Measurements from ENCODE around the gene DHRSX.
"Not testable (repeated sequence)": the region's sequence is repeated elsewhere in the genome, so short reads cannot be mapped to it uniquely, and the experiment has no call there.

Gene DHRSX

DNA sequence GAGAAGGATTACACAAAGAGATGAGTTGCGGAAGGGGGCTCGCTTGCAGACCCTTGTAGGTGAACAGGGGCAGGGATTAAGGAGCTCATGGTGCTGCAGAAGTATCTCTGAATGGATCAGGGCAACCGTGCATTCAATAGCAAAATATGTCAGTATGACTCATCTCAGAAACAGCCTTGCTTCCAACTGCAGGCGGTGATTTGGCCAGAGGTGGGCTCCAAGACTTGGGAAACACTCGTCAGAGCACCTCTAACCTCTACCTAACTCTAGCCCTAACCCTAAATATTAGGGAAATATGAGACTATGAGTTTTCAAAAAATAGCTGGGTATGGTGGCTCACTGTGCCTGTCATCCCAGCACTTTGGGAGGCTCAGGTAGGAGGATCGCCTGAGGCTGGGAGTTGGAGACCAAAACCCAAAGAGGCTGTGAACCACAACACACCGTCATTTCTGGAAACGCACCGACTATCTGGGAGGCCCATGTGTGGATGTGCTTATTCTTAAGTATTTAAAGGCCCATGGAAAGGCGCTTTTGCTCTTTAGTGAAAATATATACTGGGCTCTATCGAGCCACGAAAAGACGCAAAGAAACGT lies 102.6 kb downstream of the DHRSX start:
- Histone ChIP-seq H3K9me3 (ENCODE audit: control insufficient read depth in 1 of 2, low read length in 2 of 2) (no peaks in the 10 kb centered on the region), H3K27me3 (ENCODE audit: low read depth, low read length) (no peaks in the 10 kb centered on the region), H3K27ac (ENCODE audit: low read length) (no peak overlapping the region), H3K4me3 (ENCODE audit: low read depth in 1 of 2, low read length in 2 of 2) (no peak overlapping the region), H3K4me1 (ENCODE audit: control insufficient read depth in 1 of 2, insufficient read depth in 2 of 2, low read length in 2 of 2) (no peaks in the 10 kb centered on the region), H3K36me3 (ENCODE audit: control insufficient read depth in 1 of 2, insufficient read depth in 2 of 2, low read length in 2 of 2) (peaks cover 0 to 5% of the 10 kb centered on the region in 2 donors)

DNA sequence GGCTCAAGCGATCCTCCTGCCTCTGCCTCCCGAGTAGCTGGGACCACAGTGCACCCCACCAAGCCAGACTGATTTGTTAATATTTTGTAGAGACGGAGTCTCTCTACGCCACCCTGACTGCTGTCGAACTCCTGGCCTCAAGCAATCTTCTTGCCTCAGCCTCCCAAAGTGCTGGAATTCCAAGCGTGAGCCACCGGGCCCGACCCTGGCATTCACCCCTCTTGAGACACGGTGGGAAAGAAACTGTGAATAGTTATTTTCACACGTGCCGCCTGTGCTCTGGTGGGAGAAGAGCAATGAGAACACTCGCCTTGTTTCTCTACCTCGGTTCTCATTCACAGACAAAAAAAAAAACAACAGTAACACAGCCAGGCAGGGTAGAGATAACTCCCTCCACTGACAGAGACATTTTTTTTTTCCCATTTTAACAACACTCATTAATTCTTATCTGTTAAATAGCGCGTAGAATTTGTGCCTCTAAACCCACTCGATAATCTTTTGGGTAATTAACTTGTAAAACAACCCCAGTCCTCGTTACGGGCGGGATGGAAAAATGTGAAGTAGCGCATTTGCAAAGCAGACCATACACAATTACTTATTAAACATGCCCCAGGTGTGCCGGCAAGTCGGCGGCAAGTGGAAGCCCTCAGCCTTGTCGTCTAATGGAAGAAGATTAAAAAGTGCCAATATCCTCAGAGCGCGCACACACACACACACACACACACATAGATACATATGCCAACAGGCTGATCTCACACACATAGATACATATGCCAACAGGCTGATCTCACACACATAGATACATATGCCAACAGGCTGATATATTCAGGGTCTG lies 103.3 kb downstream of the DHRSX start:
- Histone ChIP-seq H3K9me3 (ENCODE audit: control insufficient read depth in 1 of 2, low read length in 2 of 2) (no peaks in the 10 kb centered on the region), H3K27me3 (ENCODE audit: low read depth, low read length) (no peaks in the 10 kb centered on the region), H3K4me1 (ENCODE audit: control insufficient read depth in 1 of 2, insufficient read depth in 2 of 2, low read length in 2 of 2) (no peaks in the 10 kb centered on the region), H3K36me3 (ENCODE audit: control insufficient read depth in 1 of 2, insufficient read depth in 2 of 2, low read length in 2 of 2) (peaks cover 0 to 5% of the 10 kb centered on the region in 2 donors), H3K4me3 (ENCODE audit: low read depth in 1 of 2, low read length in 2 of 2) (no peak overlapping the region), H3K27ac (ENCODE audit: low read length) (no peak overlapping the region)

DNA sequence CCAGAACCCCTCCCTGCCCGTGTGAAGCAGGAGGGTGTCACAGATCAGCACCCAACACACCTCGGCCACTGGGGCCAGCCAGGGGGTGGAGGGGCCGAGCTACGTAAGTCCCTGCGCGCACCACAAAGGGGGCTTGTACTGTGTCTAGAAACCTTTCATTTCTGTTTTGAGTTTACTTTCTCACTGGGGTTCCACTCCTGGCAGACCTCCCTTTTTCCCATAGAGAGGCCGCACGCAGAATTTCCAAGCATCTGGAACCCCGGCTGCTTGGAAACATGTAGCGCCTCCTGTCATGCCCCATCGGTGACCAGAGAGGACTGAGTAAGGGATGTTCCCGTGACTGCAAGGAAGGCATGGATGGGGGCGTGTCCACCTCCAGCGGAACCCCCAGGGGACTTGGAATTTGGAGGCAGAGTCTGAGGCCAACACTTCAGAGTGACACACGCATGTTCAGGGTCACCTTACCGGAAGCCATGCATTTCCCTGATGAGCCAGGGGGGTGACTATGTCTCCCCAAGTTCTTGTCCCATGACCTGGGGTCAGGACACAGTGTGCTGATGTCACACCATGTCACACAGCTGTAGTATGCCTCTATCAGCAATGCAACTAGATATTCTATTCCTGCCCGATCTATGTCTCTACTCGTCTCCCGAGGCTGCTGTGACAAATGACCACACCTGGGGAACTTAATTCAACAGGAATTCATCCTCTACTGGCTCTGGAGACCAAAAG lies 105.3 kb downstream of the DHRSX start:
- no peak overlapping the region for H3K4me3 ChIP-seq (ENCODE audit: low read depth in 1 of 2, low read length in 2 of 2)
- H3K36me3 ChIP-seq (ENCODE audit: control insufficient read depth in 1 of 2, insufficient read depth in 2 of 2, low read length in 2 of 2), result peaks cover 6 to 17% of the 10 kb centered on the region in 2 donors
- H3K4me1 ChIP-seq (ENCODE audit: control insufficient read depth in 1 of 2, insufficient read depth in 2 of 2, low read length in 2 of 2), result no peaks in the 10 kb centered on the region
- H3K27me3 ChIP-seq (ENCODE audit: low read depth, low read length), result no peaks in the 10 kb centered on the region
- H3K9me3 ChIP-seq (ENCODE audit: control insufficient read depth in 1 of 2, low read length in 2 of 2), result peaks cover 7 to 9% of the 10 kb centered on the region in 2 donors
- no peak overlapping the region for H3K27ac ChIP-seq (ENCODE audit: low read length)

DNA sequence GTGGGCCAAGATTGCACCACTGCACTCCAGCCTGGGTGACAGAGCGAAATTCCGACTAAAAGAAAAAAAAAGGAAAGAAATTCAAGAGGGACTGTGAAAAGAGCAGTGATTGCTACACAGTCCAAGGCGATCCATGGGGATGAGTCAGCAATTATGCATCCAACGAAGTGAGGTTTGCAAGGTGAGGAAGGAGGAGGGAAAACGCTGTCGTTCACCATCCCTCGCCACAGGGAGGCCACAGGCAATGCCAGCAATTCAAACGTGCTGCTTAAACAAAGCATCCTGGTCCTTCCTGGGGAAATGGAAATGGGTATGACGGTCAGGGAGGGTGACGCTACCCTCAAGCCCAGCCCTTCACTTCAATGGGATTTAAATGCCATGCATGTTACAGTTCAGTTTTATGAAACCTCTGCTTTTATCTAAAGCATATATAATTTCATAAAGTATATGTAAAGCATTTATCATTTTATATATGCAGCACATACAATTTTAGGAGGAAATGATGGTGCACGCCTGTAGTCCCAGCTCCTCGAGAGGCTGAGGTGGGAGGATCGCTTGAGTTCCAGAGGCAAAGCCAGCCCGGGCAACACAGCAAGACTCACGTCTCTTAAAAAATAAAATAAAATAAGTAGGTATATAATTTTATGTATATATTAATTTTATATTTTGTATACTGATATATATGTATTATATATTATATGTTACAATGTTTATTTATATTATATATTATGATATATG lies 108.7 kb downstream of the DHRSX start:
- H3K27me3 ChIP-seq (ENCODE audit: low read depth, low read length), result no peaks in the 10 kb centered on the region
- no peak overlapping the region for H3K27ac ChIP-seq (ENCODE audit: low read length)
- no peak overlapping the region for H3K4me3 ChIP-seq (ENCODE audit: low read depth in 1 of 2, low read length in 2 of 2)
- H3K36me3 ChIP-seq (ENCODE audit: control insufficient read depth in 1 of 2, insufficient read depth in 2 of 2, low read length in 2 of 2), result peaks cover 6 to 17% of the 10 kb centered on the region in 2 donors
- H3K4me1 ChIP-seq (ENCODE audit: control insufficient read depth in 1 of 2, insufficient read depth in 2 of 2, low read length in 2 of 2), result no peaks in the 10 kb centered on the region
- peaks cover 7 to 9% of the 10 kb centered on the region in 2 donors for H3K9me3 ChIP-seq (ENCODE audit: control insufficient read depth in 1 of 2, low read length in 2 of 2)

DNA sequence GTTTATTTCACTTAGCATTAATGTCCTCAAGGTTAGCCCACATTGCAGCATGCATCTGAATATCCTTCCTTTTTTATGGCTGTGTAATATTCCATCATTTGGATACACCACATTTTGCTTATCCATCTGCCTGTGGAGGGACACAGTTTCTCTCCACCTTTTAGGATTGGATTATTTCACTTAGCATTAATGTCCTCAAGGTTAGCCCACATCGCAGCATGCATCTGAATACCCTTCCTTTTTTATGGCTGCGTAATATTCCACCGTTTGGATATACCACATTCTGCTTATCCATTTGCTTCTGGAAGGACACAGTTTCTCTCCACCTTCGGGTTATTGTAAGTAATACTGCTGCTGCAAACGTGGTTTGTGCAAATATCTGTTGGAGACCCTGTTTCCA lies 110.0 kb downstream of the DHRSX start:
- Histone ChIP-seq H3K36me3 (ENCODE audit: control insufficient read depth in 1 of 2, insufficient read depth in 2 of 2, low read length in 2 of 2) (peaks cover 6 to 17% of the 10 kb centered on the region in 2 donors), H3K27ac (ENCODE audit: low read length) (no peak overlapping the region), H3K4me3 (ENCODE audit: low read depth in 1 of 2, low read length in 2 of 2) (no peak overlapping the region), H3K4me1 (ENCODE audit: control insufficient read depth in 1 of 2, insufficient read depth in 2 of 2, low read length in 2 of 2) (no peaks in the 10 kb centered on the region), H3K9me3 (ENCODE audit: control insufficient read depth in 1 of 2, low read length in 2 of 2) (peaks cover 7 to 9% of the 10 kb centered on the region in 2 donors), H3K27me3 (ENCODE audit: low read depth, low read length) (no peaks in the 10 kb centered on the region)

DNA sequence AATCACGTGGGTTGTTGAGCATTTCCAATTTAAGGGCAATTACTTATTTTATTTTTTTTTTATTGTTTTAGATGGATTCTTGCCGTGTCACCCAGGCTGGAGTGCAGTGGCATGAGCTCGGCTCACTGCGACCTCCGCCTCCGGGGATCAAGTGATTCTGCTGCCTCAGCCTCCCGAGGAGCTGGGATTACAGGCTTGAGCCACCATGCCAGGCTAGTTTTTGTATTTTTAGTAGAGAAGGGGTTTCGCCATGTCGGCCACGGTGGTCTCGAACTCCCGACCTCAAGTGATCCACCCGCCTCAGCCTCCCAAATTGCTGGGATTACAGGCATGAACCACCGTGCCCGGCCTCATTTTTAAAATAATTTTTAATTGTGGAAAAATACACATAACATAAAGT lies 111.0 kb downstream of the DHRSX start:
- not testable (repeated sequence) for H3K27ac ChIP-seq (ENCODE audit: low read length); H3K4me1 ChIP-seq (ENCODE audit: control insufficient read depth in 1 of 2, insufficient read depth in 2 of 2, low read length in 2 of 2); H3K4me3 ChIP-seq (ENCODE audit: low read depth in 1 of 2, low read length in 2 of 2); H3K9me3 ChIP-seq (ENCODE audit: control insufficient read depth in 1 of 2, low read length in 2 of 2); H3K27me3 ChIP-seq (ENCODE audit: low read depth, low read length)
- H3K36me3 ChIP-seq (ENCODE audit: control insufficient read depth in 1 of 2, insufficient read depth in 2 of 2, low read length in 2 of 2), result peaks cover 6 to 17% of the 10 kb centered on the region in 2 donors

DNA sequence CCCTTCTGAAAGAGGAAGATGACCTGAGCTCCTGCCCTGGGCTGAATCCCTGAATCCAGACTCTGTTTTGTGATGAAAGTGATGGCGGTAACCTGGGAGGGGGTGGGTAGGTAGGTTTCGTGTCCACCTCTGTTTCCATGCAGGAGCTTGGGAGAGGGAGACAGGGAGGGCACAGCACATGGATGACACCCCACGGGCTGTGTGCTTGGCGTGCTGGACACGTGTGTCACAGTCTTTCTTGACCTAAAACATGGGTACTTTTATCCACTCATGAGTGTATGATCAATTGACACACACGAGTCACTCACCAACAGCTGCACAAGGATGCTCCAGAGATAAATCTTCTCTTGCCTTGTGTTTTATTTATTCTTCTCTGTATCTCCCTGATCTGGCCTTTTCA lies 111.5 kb downstream of the DHRSX start:
- Histone ChIP-seq H3K27ac (ENCODE audit: low read length) (no peak overlapping the region), H3K4me1 (ENCODE audit: control insufficient read depth in 1 of 2, insufficient read depth in 2 of 2, low read length in 2 of 2) (no peaks in the 10 kb centered on the region), H3K36me3 (ENCODE audit: control insufficient read depth in 1 of 2, insufficient read depth in 2 of 2, low read length in 2 of 2) (peaks cover 6 to 17% of the 10 kb centered on the region in 2 donors), H3K4me3 (ENCODE audit: low read depth in 1 of 2, low read length in 2 of 2) (no peak overlapping the region), H3K27me3 (ENCODE audit: low read depth, low read length) (no peaks in the 10 kb centered on the region), H3K9me3 (ENCODE audit: control insufficient read depth in 1 of 2, low read length in 2 of 2) (peaks cover 7 to 9% of the 10 kb centered on the region in 2 donors)

DNA sequence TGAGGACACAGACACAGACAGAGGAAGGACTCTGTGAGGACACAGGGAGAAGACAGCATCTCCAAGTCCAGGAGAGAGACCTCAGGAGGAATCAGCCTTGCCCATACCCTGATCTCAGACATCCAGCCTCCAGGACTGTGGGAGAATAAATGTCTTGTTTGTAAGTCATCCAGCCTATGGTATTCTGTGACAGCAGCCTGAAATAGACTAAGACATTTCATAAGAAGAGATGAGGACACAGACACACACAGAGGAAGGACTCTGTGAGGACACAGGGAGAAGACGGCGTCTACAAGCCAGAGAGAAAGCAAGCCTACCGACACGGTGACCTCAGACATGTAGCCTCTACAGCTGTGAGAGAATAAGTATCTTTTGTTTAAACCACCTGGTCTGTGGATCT lies 112.1 kb downstream of the DHRSX start:
- H3K4me3 ChIP-seq (ENCODE audit: low read depth in 1 of 2, low read length in 2 of 2), result no peak overlapping the region
- H3K4me1 ChIP-seq (ENCODE audit: control insufficient read depth in 1 of 2, insufficient read depth in 2 of 2, low read length in 2 of 2), result no peaks in the 10 kb centered on the region
- no peak overlapping the region for H3K27ac ChIP-seq (ENCODE audit: low read length)
- peaks cover 7 to 9% of the 10 kb centered on the region in 2 donors for H3K9me3 ChIP-seq (ENCODE audit: control insufficient read depth in 1 of 2, low read length in 2 of 2)
- H3K27me3 ChIP-seq (ENCODE audit: low read depth, low read length), result no peaks in the 10 kb centered on the region
- H3K36me3 ChIP-seq (ENCODE audit: control insufficient read depth in 1 of 2, insufficient read depth in 2 of 2, low read length in 2 of 2), result peaks cover 6 to 17% of the 10 kb centered on the region in 2 donors

DNA sequence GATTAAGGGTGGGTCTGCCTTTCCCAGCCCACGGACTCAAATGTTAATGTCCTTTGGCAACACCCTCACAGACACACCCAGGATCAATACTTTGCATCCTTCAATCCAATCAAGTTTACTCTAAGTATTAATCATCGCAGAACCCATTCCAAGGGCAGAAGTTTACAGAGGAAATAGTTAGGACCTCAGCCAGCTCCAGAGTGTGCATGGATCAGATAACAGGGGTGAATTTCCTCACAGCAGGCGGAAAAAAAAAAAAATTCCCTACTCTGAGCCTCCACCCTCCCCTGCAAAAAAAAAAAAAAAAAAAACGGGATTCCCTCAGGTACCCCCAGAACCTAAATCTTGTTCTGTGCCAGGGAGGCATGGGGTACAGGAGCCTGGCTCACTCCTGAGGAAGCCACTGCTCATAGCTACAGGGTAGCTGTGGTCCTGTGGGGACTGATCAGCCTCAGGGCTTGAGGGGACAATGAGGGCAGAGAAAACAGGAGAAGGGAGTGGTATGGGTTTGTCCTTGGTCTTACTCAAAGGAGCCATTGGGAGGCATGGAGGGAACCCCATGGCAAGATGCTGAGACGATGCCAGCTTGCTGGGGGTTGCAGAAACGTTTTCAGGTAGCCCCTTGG lies 113.0 kb downstream of the DHRSX start:
- Histone ChIP-seq H3K27ac (ENCODE audit: low read length) (no peak overlapping the region), H3K9me3 (ENCODE audit: control insufficient read depth in 1 of 2, low read length in 2 of 2) (peaks cover 7 to 9% of the 10 kb centered on the region in 2 donors), H3K4me1 (ENCODE audit: control insufficient read depth in 1 of 2, insufficient read depth in 2 of 2, low read length in 2 of 2) (no peaks in the 10 kb centered on the region)

DNA sequence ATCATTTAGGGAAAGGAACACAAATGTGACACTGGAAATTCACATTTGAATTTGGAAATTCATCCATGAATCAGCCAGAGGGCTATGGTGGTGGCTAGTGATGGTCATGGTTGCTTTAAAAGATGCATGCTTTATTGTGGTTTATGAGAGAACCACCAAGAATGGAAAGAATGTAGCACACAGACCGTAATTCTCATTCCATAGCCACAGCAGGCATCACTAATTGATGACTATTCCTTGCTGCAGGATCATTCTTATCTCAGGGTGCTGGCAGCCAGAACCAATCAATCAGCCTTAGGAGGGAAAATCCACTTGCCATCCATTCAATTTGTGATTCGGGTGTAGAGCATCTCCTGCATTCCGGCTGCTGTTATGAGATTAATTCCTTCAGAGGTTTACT lies 115.6 kb downstream of the DHRSX start:
- Histone ChIP-seq H3K36me3 (ENCODE audit: control insufficient read depth in 1 of 2, insufficient read depth in 2 of 2, low read length in 2 of 2) (no peaks in the 10 kb centered on the region), H3K27ac (ENCODE audit: low read length) (no peak overlapping the region), H3K4me1 (ENCODE audit: control insufficient read depth in 1 of 2, insufficient read depth in 2 of 2, low read length in 2 of 2) (no peaks in the 10 kb centered on the region), H3K27me3 (ENCODE audit: low read depth, low read length) (no peaks in the 10 kb centered on the region), H3K9me3 (ENCODE audit: control insufficient read depth in 1 of 2, low read length in 2 of 2) (no peaks in the 10 kb centered on the region), H3K4me3 (ENCODE audit: low read depth in 1 of 2, low read length in 2 of 2) (no peak overlapping the region)

More for the DNA sequence above, 113.0 kb downstream of the DHRSX start:
- Histone ChIP-seq H3K4me3 (ENCODE audit: low read depth in 1 of 2, low read length in 2 of 2) (no peak overlapping the region), H3K27me3 (ENCODE audit: low read depth, low read length) (no peaks in the 10 kb centered on the region), H3K36me3 (ENCODE audit: control insufficient read depth in 1 of 2, insufficient read depth in 2 of 2, low read length in 2 of 2) (peaks cover 6 to 17% of the 10 kb centered on the region in 2 donors)
